ENCODE results near the gene SIMC1.

SIMC1 gene

DNA sequence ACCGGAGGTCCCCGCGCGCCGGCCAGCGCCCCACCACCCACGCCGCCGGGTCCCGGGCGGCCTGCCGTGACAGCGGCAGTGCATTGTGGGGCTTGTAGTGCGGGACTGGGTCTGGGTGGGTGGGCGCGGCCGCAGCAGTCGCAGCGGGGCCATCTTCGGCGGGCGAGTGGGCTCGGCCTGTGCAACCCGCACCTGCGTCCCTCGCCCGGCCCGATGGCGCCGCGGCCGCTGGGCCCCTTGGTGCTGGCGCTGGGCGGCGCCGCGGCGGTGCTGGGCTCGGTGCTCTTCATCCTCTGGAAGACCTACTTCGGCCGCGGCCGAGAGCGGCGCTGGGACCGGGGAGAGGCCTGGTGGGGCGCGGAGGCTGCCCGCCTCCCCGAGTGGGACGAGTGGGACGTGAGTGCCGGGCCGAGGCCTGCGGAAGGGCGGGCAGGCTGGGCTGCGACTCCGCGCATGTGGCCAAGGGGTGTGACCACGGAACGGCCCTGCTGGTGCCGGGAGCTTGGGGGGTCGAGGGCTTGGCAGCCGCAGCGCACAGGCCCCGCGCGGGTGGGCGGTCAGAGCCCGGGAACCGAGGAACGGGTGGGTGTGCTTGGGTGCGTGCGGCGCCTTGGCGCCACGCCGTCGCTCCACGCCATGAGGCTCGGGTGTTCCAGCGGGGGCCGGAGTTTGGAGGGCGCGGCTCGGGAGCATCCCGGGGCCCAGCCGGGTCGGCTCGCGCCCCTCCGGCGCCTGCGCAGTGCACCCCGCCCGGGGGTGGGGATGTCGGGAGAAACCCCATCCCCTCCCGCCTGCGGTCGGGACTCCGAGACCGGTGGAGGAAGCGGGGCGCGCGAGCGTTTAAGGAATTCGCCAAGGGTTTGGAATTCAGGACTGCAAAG, 127.4 kb downstream of the SIMC1 start, which contains the start of gene ARL10:
ARL10 (plus strand) TSS at position 137 of the 881 bp plus-strand sequence; CDS start at position 214, 77 bp downstream.
- peak; percentile 42 for DNase-seq

DNA sequence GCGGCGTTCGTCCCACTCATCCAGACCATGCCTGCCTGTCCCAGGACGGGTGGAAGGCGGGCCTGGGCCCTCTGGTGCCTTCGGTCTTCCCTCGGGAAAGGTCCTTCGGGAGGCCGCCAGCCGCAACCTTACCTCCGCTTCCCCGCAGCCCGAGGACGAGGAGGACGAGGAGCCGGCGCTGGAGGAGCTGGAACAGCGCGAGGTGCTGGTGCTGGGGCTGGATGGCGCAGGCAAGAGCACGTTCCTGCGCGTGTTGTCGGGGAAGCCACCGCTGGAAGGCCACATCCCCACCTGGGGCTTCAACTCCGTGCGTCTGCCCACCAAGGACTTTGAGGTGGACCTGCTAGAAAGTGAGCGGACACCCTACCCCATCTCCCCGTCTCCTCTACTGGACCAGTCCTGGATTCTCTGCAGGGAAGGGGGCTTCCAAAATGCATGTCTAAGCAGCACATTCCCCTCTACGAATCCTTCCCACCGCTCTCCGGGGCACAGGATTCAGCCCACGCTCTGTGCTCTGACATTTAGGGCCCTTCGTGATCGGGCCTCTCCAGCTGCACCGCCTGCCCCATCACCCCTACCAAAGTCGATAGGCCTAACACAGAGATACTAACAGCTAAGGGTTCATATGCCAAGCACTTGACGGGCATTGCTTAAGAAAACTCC, 128.1 kb downstream of the SIMC1 start:
- DNase-seq = no peak

DNA sequence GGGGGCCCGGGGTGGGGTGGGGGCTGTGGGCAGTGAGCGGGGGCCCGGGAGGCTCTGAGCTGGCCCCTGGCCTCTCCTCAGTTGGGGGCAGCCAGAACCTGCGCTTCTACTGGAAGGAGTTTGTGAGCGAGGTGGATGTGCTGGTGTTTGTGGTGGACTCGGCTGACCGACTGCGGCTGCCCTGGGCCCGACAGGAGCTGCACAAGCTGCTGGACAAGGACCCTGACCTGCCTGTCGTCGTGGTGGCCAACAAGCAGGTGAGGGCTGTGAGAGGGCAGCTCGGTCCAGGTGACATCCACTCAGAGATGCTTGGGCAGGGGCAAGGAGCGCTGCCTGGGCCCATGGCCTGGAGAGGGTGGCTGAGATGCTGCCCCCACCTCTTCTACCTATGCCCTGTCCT, 130.5 kb downstream of the SIMC1 start:
- DNase-seq = no peak

DNA sequence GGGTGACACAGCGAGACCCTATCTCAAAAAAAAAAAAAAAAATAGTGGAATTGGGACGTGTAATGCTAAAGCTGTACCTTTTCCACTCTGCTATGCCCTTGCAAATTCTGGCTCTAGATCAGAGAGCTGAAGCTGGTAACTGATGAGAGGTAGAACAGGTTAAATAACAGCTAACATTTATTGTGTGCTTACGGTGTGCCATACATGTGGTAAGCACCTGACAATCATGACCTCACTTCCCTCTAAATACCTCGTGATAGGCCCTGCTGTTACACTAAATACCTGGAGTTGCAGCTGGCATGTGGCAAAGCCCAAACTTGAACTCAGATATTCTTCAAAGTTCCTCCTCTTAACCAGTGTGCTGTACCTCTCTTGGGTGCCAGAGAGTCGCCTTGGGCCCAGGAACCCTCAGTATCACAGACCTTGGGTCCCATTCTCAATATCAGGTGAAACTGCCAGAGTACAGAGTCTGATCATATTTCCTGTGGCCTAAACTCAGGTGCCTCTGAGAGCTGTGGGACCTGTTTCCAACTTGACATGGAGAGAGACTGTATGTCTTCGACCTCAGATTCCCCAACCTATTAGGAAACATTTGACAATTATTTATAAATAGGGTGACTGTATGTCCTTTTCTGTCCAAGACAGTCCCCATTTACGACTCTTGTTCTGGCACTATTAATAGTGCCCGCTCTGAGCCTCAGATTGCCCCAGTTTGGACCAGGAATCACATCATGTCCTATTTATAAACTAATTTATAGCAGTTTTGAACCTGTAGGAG, 131.9 kb downstream of the SIMC1 start:
- no peak for DNase-seq

DNA sequence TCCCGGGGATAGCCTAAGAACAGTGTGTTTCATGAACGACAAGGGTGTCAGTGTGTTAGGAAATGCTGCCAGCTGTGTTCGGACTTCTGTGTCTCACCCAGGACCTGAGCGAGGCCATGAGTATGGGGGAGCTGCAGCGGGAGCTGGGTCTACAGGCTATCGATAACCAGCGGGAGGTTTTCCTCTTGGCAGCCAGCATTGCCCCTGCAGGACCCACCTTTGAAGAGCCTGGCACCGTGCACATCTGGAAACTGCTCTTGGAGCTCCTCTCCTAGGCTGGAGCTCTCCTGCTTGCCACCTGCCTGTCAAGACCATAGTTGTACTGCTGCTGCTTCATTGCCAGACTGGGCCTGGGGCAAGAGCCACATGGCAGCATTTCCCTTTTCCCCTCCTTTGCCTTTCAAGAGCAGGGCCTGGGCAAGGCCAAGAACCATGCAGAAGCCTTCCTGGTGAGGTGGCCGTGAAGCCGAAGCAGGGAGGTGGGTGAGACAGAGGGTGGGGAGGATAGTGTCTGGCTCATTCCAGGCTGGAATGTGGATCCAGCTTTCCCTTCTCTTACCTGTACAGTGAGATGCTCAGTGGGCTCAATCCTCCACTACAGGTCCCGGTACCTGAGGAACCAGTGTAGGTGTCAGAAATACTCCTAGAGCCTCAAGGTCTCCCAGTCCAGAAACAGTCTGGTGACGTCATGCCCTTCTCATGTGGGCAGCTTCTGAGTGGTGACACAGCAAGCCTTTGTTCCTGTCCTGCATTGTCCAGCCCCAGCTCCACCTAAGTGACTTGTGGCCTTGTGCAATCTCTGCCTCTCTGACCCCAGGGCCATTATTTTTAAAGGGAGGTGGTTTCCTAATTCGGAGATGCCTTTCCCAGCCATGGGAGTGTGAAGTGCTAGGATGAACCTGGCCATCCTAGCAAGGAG, 133.7 kb downstream of the SIMC1 start:
- no peak for DNase-seq

DNA sequence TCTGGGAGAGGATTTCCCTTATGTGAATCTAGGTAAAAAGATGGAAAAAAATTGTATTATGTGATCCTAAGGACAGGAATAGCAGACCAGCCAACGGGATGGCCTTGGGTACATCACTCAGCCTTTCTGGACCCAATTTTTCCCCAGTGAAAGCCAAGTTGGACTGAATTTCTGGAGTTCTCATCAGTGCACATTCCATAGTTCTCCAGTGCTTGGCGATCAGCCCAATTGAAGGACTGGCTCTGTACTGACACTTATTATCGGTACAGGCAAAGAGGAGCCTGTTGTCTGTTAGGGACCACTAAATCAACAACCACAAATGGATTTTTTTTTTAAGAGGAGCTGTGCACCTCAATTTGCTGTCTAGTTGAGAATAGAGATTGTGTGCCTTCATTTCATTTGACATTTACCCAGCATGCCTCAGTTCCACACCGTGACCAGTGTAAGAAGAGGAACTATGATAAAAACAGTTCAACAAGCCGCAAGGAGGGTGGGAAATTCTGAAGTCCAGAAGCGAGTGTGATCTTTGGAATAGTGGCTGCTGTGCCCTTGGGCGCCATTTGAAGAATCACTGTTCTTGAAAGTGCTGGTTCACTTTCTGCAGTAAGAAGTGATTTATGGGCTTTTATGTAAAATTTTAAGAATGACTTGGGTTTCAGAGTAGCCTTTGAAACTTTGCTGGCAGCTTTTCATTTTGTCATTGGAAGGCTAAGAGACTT, 135.0 kb downstream of the SIMC1 start:
- no peak for DNase-seq

DNA sequence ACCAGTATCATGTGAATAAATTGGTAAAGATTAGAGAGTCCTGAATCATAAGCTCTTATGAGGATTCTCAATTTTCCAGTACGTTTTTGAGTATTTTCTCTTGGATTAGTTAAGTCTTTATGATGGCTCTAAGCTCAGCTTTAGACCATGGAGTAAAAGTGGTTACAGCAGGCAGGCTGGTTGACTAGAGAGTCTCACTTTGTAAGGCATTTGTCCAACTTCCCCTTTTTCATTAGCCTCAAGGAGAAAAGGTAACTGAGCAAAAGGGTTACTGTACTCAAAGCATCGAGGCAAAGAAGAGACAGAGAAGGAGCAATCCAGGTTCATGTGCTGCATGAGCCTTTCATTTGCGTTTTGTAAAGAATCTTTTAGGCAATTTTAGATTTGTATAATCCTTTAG, 141.7 kb downstream of the SIMC1 start:
- no peak for DNase-seq

DNA sequence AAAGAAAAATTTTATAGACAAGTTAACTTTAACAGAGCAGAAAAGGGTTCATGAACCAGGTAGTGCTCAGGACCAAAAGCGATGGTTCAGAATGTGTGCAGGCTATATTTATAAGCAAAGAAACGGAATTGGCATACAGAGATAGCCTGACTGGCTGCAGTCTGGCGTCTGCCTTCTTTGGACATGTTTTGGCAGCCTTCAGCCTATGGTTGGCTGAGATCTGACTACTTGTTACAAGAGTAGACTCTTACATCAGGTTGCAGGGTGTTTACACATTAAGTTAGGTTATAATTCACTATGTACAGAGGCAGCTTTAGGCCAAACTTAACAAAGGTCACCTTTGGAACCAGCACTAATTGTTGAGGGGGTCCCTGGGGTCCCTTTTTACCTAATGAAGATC, 143.2 kb downstream of the SIMC1 start:
- no peak for DNase-seq

DNA sequence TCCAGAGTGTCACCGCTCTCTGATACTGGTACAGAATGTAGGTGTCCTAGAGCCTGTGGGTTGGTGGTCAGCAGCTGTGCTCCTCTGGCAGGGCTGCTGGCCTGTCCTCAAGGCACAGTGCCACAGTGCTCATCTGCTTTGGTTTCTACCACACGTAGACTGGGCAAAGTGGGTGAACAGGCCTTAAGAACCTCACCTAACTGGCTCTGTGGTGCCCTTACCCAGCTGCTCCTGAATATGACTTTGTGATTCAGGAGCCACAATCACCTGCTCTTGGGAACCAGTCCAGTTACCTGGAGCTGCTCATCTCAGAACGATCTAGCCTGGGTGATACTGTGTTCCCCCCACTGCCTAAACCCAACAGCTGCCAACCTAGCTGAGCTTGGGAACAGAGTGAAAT, 143.8 kb downstream of the SIMC1 start:
- DNase-seq = no peak

DNA sequence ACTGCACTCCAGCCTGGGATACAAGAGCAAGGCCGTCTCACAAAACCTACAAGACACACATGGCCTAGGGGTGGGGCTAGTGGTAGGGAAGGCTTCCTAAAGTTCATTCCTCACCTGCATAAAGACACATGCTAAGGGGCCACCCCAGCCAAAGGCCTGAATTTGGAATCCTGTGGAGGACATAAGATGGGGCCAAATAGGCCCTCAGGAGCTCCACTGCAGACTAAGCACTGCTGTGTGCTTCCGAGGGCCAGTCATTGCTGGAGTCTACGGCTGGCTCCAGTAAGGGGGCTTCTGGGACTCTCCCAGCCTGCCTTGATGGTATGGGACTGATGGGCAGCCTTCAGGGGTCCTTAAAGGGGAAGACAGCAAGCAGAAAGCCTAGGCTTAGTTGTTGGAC, 144.5 kb downstream of the SIMC1 start:
- no peak for DNase-seq

DNA sequence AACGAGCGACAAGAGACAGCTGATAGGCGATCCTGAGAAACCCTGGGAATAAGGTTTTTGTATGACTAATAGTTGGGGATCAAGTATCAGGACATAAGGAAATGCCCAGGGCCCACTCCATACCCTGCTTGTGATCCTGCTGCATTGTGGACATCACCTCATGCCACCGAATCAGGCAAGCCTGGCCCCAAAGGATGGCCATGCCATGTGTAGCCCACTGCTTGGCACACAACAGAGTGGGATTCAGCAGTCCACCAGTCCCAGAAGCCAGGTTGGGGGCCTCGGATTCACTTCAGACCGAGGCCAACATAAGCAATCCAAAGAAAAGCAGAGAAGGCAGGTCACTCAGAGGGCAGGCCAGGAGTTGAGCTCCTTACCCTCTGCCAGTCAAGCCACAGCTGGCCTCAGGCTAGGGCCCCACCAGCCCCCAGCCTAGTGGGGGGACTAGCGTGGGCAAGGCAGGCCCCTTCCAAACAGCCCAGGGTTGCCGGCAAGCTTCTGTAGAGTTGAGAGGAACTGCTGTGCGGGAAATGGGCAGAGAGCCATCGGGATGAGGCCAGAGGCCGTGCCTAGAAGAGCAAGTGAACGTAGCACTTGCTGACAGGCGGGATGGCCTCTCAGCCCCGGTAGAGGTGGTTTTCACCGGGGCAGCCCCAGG, 145.2 kb downstream of the SIMC1 start:
- DNase-seq = no peak

DNA sequence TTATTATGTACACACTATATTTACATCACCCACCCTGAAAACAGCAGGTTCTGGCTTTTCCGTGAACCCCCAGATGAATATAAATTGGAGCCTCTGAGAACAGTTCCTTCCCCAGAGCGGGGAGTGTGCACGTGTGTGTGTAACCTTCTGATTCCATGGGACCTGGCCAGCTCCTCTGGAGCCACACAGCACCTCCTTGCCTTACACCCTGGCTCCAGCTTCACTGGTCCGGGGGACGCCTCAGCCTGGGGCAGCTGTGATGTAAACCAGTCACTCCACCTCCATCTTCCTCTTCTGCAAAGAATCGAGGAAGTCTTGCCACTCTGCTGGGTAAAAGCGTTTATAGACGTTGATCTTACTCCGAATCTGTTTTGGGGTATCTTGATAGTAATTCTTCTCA, 145.7 kb downstream of the SIMC1 start:
- DNase-seq = no peak

DNA sequence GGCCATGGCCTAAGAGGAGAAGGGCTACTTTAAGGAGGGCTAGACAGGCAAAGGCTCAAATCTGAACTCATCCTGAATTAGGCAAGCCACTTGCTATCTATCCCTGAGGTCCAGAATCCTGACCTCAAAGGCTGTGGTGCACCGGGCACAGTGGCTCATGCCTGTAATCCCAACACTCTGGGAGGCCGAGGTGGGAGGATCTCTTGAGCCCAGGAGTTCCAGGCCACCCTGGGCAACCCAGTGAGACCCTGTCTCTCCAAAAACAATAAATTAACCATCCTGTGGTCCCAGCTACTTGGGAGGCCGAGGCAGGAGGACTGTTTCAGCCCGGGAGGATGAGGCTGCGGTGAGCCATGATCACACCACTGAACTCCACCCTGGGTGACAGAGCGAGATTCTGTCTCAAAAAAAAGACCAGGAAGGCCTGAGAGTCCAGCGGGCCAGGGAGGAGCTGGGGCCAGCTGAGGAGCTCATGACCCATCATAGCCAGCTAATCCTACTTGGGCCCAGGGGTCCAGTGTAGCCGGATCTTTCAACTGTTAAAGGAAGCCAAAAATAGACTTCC, 146.2 kb downstream of the SIMC1 start:
- no peak for DNase-seq

DNA sequence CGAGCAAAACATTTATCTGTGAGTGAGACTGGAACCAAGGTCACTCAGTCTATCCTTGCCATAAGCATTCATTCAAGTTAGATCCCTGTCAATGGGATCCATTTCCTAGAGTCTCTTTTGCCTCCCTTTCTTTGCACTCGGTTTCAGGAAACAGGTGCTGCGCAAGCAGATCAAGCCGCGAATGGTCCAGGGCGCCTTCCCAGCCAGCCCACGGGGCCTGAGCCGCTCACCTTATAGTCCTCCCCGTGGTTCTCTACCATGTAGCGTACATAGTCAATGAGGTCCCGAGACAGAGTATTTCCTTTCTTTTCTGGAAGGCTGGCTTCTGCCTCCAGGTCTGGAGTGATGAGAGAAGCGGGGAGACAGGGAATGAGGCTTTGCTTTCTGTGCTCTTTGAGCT, 146.8 kb downstream of the SIMC1 start:
- DNase-seq = no peak

DNA sequence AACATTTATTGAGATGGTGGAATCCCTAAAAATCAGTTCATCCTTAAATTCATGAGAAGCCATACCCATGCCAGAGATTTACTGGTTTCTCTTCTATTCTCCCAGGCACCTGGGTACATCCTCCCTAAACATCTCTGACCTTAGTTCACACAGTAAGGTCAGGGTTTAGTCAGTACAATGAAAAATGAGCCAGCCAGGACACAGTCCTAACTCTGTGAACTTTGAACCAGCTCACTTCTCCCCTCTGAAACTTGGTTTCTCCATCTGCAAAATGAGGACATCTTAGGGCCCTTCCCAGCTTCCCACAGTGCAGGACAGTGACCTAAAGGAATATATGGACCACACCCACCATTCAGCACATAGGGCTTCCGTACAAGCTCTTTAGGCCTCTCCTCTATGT, 148.3 kb downstream of the SIMC1 start:
- no peak for DNase-seq

DNA sequence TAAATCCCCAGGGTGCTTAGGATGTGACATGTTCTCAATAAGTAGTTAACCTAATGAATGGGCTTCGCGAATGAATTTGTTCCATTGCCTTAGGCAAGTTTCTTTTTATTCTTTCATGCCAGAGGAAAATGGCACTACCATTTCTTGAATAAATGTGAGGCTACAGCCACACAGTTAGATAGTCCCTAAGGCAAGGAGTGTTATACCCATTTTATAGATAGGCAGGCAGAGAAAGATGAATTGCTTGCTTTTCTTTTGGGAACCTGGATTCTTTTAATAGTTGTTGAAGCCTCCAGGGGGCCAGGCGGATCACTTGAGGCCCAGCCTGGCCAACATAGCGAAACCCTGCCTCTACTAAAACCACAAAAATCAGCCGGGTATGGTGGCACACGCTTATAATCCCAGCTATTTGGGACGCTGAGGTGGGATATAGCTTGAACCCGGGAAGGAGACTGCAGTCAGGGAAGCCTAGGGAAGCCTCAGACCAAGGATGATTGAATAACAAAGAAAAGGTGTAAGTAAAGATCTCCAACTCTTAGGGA, 149.2 kb downstream of the SIMC1 start:
- DNase-seq = no peak

DNA sequence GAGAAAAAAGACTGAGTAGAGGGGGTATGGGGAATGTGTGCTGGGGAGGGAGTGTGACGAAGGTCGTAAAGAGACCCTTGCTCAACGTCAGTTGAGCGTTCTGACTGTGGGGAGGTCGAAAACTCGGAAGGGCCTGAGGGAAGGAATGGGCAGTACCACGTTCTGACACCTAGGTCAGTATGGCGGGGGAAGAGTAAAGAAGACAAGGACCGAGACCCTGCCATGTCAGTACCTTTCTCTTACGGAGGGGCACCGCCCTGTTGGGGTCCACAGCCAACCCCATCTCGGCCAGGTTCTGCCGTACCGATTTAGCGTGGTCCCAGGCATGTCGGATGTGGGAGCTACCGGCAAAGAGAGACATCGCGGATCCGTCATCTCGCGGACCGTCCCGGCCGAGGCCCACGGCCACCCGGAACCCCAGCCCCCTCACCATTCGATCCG, 149.8 kb downstream of the SIMC1 start:
- no peak for DNase-seq

DNA sequence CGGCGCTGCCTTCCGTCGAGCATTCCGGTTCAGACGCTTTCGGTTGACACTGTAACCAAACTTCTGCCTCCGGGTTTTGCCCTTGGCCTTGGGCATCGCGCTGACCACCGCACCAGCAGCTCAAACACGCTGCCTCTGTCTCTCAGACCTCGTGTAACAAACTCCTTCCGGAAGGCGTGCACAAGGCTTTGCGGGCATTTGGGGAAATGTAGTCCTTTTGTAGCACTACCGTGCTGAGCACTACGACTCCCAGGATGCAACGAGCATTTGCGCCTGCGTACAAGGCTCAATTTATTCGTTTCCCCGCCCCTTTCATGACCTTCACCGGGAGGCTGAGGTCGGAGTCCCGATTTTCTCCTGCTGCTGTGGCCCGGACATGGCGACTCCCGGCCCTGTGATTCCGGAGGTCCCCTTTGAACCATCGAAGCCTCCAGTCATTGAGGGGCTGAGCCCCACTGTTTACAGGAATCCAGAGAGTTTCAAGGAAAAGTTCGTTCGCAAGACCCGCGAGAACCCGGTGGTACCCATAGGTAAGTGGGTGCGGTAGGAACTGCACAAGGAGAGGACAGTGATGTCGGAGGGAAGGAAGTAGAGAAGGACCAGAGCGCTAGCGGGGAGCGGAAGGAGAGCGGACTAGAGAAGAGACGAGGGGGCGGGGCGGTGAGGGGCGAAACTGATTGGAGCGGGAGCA, 150.4 kb downstream of the SIMC1 start, which contains the start of the genes HIGD2A and NOP16:
HIGD2A (plus strand) TSS at position 308 of the 691 bp plus-strand sequence; CDS start at position 377, 69 bp downstream.
NOP16 (minus strand) TSS at position 155 of the 691 bp plus-strand sequence; CDS start at position 96, 59 bp downstream.
- DNase-seq = peak; percentile 99
